Gastrocnemius medialis (tissue), 4 donors: Measurements from ENCODE around the gene SPAG8.

Source experiments
- CTCF ChIP-seq, 5 experiments: fragments of 450-650 bp in 3 of 5; fragments of 200-600 bp in 2 of 5; sonication (generic) in 2 of 5; IDR thresholded peaks in 4 of 5; conservative IDR thresholded peaks in 1 of 5; 1 replicate in 4 of 5; 2 replicates in 1 of 5; pipeline ENCODE4 v1.5.1; 2016 to 2019; ENCODE audit warnings: antibody characterized with exemption in 5 of 5, mild to moderate bottlenecking in 3 of 5, moderate library complexity in 3 of 5
- POLR2A ChIP-seq, 2 donors: fragments of 450-650 bp; IDR thresholded peaks; one replicate each; pipeline ENCODE4 v1.6.1; 2017; ENCODE audit warnings: antibody characterized with exemption in 2 of 2, mild to moderate bottlenecking in 2 of 2, moderate library complexity in 2 of 2

GRCh38 chr9:35814106-35814840 is 2.2 kb upstream of the SPAG8 start:
- TF ChIP-seq CTCF (IDR thresholded peaks at IDR 0.05 in 4 of 5, conservative IDR thresholded peaks at IDR 0.05 in 1 of 5) (peak in 3 of 5 experiments; percentile 5 to 33 (median 16)), POLR2A (IDR thresholded peaks at IDR 0.05) (no peak)
